C4-2B (cell line): ENCODE results near the gene SH3PXD2B.

ENCODE experiments used
- ZFX ChIP-seq: fragments of 450-650 bp; IDR thresholded peaks from 2 replicates; pipeline ENCODE4 v1.6.1; 2017
- TF ChIP-seq, protein P1 (sequence below): fragments of 450-650 bp; conservative IDR thresholded peaks from 2 replicates; pipeline ENCODE4 v1.5.1; 2017; ENCODE audit warnings: mild to moderate bottlenecking

DNA sequence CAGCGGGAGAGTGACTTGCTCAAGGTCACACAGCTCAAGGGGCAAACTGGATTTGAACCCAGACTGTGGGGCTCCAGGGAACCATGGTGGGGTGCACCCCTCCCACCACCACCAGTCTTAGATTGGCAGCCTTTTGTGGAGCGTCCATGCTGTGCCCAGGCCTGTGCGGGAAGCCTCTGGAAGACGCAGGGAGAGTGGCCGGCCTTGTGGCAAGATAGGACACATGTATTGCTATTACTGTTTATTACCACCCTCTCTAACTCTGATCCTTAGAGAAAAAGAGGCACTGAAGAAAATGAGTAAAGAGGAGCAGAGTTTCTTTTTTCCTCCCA is 25.4 kb upstream of the SH3PXD2B start:
- TF ChIP-seq, protein P1, sequence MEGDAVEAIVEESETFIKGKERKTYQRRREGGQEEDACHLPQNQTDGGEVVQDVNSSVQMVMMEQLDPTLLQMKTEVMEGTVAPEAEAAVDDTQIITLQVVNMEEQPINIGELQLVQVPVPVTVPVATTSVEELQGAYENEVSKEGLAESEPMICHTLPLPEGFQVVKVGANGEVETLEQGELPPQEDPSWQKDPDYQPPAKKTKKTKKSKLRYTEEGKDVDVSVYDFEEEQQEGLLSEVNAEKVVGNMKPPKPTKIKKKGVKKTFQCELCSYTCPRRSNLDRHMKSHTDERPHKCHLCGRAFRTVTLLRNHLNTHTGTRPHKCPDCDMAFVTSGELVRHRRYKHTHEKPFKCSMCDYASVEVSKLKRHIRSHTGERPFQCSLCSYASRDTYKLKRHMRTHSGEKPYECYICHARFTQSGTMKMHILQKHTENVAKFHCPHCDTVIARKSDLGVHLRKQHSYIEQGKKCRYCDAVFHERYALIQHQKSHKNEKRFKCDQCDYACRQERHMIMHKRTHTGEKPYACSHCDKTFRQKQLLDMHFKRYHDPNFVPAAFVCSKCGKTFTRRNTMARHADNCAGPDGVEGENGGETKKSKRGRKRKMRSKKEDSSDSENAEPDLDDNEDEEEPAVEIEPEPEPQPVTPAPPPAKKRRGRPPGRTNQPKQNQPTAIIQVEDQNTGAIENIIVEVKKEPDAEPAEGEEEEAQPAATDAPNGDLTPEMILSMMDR, result no peak
- TF ChIP-seq ZFX, result no peak
